OCI-LY1 (cell line): Measurements from ENCODE around the gene ADGRF1.

Source experiments
- EZH2 ChIP-seq: fragments of 200-600 bp; sonication (generic), shearing (Covaris generic); IDR thresholded peaks from 2 replicates; pipeline ENCODE4 v1.8.0; 2017; ENCODE audit warnings: borderline replicate concordance, mixed run types, mild to moderate bottlenecking, antibody characterized with exemption, low read length, moderate library complexity, mixed read lengths
- TF ChIP-seq, protein P1 (sequence below): fragments of 200-600 bp; sonication (generic), shearing (Covaris generic); IDR thresholded peaks from 2 replicates; pipeline ENCODE4 v1.5.1; 2017; ENCODE audit warnings: mild to moderate bottlenecking, antibody characterized with exemption, low read length, moderate library complexity, mixed read lengths

- TF ChIP-seq EZH2: no peak
- TF ChIP-seq, protein P1, sequence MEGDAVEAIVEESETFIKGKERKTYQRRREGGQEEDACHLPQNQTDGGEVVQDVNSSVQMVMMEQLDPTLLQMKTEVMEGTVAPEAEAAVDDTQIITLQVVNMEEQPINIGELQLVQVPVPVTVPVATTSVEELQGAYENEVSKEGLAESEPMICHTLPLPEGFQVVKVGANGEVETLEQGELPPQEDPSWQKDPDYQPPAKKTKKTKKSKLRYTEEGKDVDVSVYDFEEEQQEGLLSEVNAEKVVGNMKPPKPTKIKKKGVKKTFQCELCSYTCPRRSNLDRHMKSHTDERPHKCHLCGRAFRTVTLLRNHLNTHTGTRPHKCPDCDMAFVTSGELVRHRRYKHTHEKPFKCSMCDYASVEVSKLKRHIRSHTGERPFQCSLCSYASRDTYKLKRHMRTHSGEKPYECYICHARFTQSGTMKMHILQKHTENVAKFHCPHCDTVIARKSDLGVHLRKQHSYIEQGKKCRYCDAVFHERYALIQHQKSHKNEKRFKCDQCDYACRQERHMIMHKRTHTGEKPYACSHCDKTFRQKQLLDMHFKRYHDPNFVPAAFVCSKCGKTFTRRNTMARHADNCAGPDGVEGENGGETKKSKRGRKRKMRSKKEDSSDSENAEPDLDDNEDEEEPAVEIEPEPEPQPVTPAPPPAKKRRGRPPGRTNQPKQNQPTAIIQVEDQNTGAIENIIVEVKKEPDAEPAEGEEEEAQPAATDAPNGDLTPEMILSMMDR: no peak
These were observed 7.7 kb downstream of the ADGRF1 start for GRCh38 chr6:47034421-47034820.
